HG03280 (cell line): ENCODE data around the gene TBPL2.

Source experiments
- ATAC-seq: cut with Tn5 transposase; IDR thresholded peaks from one replicate; pipeline ENCODE4 v1.9.1; 2021; ENCODE audit warnings: mild to moderate bottlenecking, moderate library complexity; ENCODE audit not compliant: unreplicated experiment

Gene TBPL2

GRCh38 chr14:55366271-55366670, 74.1 kb downstream of the TBPL2 start:
- ATAC-seq, result no peak
